HG02970 (cell line): Measurements from ENCODE around the gene ACTRT2.

Experiments
- ATAC-seq: cut with Tn5 transposase; IDR thresholded peaks from one replicate; pipeline ENCODE4 v1.9.1; 2021; ENCODE audit warnings: mild to moderate bottlenecking, moderate library complexity, moderate number of reproducible peaks; ENCODE audit not compliant: unreplicated experiment, low FRiP score

The ACTRT2 gene

DNA sequence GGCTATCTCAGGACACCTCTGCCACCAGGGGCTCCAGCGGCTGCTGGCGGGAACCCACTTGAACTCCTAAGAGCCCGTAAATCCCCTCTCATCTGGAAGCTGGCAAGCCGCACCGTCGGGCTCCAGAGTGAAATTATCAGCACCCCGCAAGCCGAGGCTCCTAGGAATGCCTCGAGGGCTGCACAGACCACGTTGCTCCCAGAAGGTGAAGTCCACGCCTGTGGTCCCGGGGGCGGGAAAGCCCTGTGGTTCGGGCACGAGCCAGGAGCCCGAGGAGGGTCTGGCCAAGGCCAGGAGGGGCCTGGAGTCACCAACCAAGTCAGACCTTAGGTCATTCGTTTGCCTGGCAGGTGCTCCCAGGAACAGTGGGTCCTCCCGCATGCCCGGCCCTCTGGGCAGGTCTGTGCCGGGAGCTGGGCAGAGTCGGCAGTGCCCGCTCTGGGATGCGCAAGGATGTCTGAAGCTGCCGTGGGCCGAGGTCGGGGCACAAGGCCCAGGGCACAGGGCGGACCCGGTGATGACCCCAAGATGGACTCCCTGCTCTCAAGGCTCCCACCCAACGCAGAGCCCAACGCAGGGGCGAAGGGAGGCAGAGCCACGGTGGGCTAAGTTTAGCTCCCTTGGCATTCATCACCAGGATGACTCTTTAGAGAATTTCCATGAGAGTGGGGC lies 8.9 kb downstream of the ACTRT2 start:
- ATAC-seq = no peak

DNA sequence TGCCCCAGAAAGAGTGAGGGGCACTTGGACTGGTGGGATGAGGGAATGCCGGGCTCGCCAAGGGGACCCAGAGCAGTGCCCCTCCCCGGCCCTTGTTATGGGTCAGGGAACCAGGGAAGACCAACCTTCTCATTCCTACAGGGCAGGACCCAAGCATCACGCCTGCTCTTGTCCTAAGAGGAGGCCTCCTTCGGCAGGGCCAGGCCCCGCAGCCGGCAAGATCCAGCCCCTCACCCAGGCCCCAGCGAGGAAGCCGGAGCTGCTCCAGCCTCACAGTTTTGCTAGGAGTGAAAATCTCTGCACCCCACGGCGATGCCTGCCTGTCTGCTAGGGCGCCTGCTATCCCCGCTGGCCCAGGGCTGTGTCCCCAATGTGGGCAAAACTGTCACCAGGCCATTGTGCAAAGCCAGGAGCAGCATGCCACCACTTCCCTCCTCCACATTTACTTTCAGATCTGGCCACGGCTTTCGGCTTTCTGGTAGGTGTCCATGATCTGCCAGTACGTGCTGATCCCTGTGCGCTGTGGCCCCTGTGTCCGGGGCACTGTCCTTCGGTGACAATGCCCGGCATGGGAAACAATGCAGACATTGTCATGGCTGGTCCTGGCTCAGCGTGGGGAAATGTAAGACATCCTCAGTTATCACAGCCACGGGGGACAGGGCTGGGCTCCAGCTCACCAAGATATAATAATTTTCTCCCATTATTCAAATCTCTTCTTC lies 9.6 kb downstream of the ACTRT2 start:
- ATAC-seq = no peak

DNA sequence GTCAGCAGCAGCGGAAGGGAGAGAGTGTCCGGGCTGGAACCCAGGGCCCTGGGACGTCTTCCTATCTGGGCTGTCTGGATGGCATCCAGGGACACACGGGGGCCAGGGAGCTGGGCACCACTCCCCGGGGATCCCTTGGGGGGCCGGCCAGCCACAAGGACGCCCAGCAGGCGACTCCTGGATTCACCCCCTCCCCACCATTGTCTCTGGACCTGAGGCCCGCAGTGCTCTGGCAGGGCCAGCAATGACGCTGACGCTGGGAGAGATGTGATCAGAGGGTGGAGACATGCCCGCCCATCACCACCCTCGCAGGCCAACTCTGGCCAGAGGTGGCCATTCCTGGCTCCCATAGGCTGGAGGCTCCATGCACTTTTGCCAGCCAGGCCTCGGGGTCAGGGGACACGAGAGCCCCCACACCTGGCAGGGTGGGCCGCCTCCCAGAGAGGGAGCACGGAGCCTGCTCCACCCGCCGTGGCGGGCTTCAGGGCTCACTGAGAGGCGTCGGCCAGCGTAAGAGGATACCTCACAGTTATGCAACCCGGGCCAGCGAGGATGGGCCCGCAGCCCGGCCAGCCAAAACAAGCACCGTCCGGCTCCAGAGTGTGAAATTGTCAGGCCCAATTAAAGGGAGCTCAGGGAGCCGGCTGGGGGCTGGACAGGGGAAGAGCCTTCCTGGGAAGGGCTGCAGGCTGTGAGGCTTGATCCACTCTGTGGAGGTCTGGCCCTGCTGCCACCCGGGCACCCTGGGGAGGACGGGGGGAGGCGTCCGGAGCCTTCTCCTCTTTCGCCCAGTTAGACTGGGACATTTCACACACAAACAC lies 10.3 kb downstream of the ACTRT2 start:
- ATAC-seq = no peak

DNA sequence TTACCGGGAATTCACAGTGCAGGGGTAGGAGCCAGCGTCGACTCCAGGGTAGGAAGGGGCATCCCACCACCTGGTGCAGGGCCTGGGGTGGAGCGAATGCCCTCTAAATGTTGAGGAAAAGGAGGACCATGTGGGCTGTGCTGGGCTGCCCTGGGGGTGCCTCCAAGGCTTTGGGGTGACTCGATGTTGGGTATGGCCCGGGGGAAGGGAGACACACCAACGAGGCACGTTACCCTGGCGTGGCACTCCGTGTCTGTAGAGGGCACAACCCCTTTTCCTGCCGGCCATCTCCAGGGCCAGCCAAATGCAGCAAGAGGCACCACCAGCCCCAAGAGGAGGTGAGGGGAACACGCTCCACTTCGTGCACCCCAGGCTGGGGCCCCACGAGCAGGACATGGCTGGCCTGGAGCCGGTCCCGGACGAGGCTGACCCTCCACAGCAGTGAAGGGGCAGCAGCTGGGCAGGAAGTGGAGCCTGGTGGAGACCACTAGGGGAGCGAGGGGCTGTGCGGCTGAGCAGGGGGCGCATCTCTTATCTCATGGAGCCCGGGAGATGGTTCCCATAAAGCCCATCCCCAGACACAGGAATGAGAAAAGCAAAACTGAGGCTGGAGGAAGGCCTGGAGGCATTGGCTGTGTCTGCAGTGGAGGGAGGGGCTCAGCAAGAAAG lies 11.2 kb downstream of the ACTRT2 start:
- no peak for ATAC-seq

DNA sequence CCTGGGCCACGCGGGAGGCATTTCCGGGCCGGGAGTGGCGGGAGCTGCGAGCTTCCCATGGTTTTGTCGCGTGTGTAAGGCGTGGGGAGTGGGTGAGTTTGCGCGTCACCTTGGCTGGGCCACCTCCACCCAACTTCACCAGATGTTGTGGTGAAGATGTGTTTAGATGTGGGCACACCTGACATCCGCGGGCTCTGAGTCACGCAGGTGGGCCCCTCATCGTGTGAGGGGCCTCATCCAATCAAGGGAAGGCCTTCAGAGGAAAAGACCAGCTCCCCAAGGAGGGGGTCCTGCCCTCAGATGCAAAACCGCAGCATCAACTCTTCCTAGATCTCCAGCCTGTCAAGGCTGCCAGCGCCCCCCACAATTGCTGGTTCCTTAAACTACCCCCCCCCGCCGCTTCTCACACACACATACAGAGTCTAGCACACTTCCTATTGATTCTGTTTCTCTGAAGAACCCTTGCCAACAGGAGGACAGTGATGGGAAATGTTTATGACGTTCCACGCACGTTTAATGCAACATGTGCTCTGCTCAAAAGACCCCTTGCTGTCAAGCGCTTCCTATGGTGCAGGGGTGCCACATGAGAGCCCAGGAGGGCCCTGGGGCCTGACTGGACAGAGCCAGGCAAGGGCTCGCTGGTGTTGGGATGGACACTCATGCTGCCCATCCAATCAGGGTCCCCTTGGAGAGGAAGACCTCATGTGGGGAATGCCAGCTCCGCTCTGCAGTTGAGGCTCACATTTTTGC lies 11.9 kb downstream of the ACTRT2 start:
- no peak for ATAC-seq

DNA sequence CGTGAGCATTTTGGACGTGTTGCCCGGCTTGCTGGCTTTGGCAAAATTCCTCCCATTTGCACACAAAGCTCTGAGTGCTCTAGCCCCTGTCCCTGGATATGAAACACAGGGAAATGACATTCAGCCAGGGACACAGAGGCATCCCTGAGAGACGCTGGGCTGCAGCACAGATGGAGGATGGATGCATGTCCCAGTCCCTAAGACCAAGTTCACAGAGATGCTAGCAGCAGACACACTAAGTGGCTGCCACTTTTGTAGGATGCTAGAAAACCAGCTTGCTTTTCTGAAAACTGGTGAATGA lies 12.5 kb downstream of the ACTRT2 start:
- no peak for ATAC-seq

DNA sequence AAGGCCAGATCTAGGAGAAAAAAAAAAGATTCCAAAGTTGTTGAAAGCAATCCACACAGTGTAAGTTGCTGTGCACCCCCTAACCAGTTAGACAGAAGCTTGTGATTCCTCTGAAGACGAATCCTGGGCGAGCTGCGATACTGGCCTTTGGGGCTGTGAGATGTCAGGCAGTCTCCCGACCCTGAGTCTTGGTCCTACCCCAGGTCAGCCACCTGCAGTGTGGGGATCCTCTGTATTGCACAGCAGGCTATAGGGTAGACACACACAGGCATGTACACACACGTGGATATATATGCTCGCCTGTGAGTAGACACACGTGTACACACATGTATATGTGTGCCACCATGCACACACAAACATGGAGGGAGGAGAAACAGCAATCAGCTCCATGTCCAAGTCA lies 12.9 kb downstream of the ACTRT2 start:
- ATAC-seq = no peak

DNA sequence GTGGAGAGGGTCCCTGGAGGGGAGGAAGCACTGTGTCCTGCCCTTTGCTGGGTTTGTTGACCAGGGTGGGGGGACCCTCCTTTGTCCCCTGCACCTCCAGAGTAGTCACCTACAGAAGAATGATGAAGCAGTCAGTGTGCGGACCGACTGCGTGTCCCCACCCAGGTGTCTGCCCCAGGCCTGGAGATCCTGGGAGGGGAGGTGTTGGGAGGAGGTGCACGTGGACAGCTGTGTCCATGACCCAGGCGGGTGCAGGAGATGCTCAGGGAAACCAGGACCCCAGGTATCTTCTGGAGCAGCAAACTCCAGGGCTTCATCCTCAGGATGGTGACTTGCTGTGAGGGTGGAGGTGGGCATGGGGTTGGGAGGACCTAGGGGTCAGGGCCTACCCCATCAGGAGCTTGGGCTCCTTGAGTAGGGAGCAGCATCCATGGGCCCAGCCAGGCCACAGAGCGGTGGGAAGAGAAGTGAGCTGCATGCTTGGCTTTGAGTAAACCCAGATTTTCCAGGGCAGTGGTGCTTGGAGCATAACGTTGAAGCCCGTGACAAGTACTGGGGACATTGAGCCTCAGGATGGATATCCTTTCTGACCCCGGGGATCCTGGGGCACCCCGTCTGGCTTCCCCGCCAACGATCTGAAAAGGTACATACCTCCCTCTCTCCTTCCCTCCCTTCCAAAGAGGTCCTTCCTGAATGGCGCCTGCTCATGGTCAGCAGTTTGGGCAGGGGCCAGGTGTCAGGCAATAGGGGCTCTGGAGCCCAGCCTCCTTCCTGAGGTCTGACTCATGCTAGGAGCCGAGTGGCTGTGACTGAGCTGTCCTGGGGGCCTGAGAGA lies 13.7 kb downstream of the ACTRT2 start:
- no peak for ATAC-seq

DNA sequence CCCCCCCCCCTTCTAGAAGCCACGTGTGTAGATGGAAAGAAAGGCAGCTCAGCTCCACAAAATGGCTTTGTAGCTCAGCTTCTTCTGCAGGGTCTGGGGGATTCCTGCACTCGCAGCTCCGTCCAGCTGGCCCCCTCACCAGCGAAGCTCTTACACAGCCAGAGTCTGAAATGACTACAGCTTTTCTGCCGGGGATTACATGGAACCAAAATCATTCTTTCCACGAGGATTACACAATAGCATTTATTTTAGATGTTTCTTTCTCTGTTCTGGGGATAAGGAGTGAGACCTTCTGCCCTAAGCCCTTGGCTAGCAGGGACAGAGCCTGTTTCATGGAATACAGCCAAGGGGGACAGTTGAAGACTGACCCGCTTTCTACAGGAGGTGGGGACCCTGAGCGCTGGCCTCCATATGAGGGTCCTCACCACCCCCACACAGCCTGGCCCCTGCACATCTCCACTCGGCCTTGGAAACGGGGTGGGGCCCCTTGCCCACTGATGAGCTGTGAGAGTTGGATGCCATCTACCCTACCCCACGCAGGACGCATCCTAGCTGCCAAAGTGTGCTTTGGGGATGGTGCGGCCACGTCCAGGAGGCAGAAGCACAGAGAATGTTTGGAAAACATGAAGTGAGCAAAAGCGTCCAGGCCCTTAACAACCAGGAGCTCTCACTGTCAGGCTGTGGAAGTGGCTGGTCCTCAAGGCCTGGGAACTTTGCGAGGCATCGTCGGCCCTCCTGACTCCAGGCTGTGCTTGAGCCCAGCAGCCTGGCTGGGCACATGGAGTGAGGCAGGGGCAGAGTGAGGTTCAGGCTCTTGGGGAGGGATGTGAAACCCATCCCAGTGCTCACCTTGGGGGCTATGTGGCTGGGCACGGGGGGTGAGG lies 14.5 kb downstream of the ACTRT2 start:
- ATAC-seq = no peak

DNA sequence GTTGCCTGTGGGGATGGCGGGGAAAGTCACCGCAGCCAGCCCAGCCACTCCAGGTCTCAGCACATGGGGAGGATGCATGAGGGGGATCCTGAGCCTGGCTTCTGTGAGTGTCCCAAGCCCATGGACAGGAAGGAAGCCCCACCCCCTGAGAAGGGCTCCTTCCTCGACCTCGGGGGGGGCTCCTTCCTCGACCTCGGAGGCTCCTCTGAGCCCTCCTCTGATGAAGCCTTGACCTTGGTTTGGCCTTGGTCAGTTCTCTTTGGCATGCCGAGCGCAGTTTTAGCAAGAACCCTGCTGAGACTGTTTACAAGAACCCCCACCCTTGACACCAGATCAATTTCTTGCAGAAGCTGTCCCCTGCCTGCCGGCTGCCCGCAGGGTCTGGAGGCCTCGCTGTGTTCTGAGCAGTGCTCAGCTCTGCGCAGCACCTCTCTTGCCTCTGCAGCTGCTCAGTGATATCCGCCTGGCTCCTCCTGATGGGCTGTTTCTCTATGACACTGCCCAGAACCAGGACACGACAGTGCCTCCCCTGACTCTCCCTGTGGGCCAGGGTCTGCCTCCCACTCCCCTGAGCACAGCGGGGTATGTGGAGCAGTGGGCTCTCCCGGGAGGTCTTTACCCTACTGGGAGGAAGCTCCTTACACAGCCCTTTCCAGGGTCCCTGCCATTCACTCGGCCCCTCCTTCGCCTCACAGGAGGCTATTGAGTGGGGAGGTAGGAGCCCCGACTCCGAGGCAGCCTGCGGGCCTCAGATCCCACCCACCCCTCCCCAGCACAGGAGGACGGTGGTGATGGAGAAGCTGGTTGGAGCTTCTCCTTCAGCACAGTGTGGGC lies 15.4 kb downstream of the ACTRT2 start:
- no peak for ATAC-seq

DNA sequence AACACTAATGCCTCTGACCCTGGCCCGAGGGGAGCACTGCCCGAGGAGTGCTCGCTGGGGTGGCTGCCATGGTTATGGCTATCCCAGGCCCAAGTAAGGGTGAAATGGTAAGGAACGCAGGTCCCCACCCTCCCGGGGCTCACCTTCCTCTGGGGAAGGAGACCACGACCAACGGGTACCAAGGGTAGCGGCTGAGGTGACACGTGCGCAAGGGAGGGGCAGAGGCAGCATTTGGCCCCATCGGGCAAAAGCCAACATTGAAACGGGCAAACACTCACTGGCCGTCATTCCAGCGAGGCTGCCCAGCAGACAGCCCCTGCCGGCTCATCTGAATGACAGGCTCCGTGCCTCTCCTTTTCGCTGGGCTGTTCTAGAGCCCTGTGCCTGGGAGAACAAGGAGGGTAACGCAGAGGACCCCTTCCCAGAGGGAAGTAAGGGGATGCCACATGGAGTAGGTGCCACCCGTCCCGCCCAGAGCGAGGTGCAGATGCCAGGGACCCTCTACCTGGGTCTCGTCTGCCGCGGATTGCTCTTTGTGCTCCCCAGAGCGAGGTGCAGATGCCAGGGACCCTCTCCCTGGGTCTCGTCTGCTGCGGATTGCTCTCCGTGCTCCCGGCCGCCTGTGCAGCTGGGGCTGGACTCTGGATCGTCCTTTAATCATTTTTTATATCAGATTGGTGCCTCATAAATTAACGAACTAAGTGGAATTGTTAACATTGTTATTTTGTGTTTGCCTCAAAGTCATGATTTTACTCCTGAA lies 16.2 kb downstream of the ACTRT2 start:
- ATAC-seq = no peak

DNA sequence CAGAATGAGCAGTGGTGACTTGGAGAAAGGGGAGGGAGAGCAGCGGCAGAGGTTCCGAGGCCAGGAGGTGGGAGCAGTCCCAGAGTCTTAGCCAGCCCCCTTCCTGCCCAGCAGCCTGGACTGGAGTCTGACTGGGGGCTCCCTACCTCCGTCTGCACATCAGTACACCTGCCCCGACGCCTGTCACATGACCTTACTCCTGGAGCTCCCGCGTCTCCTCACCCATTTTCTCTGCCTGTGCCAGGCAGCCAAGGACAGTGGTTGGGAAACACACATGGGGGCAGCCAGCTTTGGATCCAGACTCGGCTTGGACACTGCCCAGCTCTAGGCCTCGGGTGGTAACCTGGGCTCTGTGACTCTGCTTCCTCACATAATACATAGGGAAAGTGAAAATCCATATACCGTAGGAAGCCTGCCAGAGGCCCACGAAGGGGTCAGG lies 16.9 kb downstream of the ACTRT2 start:
- no peak for ATAC-seq

DNA sequence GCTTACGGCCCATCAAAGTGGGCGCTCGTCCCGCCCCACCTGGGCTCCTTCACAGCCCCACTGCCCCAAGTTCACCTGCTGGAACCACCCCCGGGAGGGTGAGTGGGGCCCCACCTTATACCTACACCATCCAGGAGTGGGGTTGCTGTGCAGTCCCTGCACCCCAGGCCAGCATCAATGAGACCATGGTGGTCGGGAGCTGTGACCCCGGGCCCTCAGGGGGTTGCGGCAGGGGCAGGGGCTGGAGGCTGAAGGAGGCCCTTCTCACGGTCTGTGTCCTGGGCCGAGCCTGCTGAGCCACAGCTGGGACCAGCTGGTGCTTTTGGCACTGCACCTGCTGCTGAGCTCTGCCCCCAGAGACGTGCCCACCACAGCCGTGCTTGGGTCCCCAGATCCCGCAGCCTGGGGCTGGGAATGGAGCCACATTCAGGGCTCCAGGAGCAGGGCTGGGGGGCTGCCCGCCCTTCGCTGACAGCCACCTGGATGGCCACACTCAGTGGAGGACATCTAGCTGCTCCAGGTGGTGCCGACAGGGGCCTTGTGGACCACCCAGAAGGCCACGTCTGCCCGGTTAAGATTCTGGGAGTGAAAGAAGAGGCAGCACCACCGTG lies 17.4 kb downstream of the ACTRT2 start:
- no peak for ATAC-seq

DNA sequence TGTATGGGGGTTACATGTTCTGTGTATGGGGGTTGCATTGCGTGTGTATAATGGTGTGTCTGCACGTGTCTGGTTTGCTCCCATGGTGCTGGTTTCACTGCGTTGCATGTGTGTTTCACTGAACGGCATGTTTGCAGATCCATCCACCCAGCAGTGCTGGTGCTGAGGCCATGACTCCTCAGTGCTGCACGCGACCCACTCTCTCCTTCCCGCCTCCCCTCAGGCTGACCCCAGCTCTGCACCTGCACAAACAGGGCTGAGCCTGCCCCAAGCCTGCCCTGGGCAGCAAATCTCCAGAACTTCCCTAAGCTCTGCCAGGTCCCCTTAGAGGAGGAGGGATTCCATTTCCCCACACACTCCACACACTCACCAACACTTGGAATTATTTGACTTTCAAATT lies 18.7 kb downstream of the ACTRT2 start:
- ATAC-seq = no peak

DNA sequence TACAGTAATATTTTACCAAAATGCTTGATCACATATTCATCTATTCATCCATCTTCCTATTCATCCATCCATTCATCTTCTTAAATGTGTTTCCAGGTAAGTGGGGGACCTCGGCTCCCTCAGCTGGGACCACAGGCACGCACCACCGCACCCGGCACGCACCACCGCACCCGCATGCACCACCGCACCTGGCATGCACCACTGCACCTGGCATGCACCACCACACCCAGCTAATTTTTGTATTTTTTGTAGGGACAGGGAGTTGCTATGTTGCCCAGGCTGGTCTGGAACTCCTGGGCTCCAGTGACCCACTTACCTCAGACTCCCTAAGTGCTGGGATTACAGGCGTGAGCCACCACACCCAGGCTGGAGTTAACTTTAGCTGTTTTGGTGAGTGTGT lies 21.2 kb downstream of the ACTRT2 start:
- no peak for ATAC-seq

DNA sequence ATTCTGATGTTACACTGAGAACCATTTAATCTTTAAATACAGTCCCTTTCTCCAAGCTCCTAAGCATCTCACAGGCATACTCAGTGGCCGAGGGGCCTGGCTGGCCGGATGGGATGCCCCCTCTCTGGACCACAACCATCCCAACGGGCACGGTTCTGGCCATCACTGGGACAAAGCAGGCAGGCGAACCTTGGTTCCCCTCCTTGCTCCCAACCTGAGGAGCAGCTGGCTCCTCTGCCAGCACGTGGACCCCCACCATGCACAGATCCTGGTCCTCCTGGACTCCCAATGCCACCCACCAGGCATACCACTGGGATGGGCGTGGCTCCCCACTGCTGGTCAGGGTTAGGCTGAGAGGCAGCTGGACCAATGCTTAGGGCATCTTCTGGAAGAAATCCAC lies 27.9 kb downstream of the ACTRT2 start:
- no peak for ATAC-seq

DNA sequence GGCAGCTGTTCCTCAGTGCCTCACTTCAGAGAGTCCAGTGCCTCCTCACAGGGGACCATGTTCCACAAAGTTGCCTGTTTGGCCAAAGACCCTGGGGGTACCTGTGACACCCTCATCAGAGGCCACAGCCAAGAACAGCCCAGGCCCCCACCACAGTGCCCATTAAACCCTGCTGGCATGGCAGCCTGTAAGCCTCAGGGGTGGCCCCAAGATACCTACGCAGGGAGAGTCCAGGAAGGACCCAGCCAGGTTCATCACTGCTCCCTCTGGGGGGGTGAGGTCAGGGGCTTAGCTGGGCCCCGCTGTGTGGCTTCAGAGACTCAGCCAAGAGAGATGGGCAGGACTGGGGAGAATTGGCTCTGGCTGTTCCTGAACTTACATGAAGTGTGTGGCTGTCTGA lies 28.6 kb downstream of the ACTRT2 start:
- no peak for ATAC-seq
